ENCODE data around the gene CLSTN2.

The CLSTN2 gene

DNA sequence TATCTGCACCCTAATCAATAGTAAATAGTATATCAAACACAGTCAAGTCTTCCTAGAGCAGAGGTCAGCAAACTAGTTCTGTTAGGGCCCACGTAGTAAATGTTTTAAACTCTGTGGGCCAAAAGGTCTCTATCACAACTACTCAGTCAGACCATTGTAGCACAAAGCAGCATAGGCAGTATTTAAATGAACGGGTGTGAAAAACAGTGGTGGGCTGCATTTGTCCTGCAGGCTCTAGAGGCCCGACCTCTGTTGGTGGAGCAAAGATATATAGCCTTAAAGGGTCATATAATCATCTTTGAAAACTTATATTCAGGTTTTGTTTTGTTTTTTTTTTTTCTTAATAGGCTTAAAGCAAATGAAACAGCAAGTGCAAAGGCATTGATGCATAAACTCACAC lies 416.5 kb downstream of the CLSTN2 start:
- no peak for DNase-seq

DNA sequence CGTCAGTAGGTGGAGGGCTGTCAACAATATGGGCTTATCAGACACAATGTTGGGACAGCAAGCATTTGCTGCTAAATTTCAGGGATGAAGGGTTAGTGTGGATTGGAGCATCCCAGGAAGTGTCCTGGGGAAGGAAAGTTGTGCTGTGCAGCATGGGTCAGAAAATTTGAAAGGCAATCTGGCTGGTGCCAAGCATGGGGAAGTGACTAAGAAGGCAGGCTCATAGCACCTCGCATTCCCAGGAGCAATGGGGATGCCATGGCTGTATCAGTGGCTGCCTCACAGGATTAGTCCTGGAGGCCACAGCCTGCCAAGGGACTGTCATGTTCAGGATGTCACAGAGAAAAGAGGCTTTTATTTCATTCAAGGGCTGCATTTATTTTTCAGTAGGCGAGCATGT lies 420.5 kb downstream of the CLSTN2 start:
- no peak for DNase-seq

GRCh38 chr3:140358686-140359085 lies 423.7 kb downstream of the CLSTN2 start:
- DNase-seq = no peak

- no peak for DNase-seq
These were observed 424.4 kb downstream of the CLSTN2 start for GRCh38 chr3:140359233-140359995.

DNA sequence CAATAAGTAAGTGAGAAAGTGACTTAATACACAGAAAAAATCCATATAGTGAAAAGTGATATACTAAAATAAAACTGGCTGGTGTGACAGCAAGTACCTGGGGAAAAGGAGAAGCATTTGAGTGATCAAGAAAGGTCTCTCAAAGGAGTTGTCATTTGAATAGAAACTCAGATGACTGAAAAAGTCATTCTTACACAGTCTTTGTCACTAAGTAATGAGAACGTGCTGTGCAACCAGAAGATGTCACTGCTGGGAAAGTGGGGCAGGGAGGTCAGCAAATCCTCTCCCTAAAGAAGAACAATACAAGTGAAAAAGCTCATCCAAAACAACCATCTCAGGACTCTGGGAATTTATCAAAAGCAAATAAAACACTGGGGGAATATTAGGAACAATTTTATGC lies 425.3 kb downstream of the CLSTN2 start:
- DNase-seq = no peak

DNA sequence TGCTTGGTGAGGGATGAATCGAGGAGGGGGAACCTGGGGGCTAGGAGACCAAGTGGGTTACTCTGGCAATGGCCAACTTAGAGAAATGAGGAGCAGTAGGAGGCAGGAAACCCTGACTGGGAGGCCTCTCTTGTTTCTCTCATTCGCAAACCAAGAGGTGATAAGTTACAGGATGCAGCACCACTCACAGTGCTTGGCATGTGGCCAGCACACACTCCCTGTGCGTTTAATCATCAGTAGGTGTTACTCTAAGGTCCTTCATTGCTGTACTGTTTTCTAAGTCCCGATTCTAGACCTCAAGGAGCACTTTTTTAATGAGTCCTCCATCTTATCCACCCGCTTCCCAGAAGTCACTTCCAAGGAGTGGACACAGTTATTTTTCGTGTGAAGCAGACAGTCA lies 428.8 kb downstream of the CLSTN2 start:
- no peak for DNase-seq

DNA sequence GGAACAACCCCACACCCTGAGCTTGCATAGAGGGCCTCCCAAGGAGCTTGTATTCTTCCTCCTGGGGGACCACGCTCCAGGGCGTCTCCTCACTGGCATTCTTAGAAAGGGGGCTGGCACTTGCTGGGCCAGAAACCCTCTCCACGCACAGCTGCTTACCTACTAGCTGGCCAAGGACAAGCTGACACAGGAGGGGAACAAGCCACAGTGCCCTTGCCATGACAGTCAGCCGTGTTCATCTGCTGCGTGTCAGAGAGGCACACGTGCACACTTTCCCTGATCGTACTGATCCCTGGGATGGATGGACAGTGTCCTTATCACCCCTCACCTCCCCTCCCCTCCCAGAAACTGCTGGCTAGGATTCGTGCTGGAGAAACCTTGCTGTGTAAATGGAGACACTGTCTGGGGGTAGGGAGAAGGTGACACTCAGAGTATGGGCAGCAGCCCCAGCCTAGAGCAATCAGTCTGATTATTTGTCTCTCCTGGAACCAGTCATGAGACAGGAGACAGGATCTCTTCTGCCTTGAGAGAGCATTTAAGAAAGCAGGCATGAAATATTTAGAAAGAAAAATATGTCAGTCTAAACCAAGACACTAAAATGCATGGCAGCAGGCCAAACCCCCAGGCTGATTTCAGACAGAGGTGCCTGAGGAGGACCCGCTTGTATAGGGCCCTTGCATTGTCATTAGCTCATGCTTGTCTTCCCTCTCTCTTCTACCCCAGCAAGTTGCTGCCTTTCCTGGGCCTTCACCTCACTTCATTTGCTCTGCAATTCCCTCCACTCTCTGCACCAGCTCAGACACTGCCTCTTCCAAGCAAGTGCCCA lies 431.1 kb downstream of the CLSTN2 start:
- DNase-seq = no peak

DNA sequence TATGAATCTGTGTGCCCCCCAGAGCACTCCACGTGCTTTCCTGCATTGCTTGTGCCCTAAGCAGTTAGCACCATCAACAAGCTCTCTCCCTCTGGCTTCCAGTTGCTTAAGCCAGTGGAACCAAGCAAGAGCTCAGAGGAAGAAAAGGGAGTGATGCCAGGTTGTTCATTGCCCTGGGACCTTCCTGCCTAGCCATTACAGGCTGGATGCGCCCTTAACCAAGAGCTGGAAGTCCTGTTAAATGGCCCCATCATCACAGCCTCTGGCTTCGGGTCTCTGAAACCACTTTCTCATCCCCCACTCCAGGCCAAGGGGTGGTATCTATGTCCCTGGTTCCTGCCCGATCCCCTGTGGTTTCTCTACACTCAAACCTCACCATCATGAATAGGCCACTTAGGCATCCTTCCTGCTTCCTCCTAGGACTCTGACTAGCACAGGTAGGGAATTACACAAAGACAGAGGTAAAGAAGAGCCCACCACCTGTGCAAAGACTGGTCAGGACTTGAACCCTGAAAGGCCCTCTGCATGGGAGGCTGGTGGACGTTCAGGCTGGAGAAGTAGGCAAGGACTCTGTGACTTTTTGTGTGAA lies 433.3 kb downstream of the CLSTN2 start:
- DNase-seq = no peak

DNA sequence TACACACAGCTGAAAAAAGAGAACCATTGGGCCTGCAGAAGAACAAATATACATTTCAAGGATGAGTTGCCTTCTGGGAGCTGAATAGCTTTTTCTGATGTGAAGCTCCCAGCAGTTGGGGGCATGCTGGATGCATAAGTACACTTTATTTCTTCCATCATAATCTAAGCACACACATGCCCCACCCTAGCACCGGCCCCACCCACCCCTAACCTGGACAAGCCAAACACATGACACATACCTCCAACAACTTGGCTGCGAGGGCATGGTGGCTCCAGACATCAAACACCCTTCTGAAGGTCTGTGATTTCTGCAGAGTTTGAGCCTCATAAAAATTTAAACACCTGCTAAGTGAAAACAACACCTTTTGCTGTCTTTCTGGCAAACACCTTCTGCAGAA lies 435.7 kb downstream of the CLSTN2 start:
- no peak for DNase-seq

- DNase-seq = no peak
These were observed 438.2 kb downstream of the CLSTN2 start for GRCh38 chr3:140373234-140373633.

DNA sequence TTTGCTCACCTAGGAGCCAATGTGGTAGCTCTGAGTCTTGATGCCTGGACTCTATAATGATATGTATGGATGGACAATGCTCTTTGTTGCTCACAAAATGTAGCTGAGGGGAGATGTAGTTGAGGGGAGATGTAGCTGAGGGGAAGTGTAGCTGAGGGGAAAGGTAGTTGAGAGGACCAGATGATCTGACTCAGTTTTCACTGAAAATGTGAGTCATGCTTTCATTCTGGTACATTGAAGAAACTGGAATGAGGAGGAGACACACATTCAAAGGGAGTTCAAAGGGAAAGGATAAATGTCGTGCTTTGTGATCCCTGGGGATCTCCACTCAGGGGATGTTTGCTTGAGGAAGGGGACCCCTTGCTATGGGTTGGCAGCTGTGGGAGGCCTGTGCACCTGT lies 440.0 kb downstream of the CLSTN2 start:
- no peak for DNase-seq

DNA sequence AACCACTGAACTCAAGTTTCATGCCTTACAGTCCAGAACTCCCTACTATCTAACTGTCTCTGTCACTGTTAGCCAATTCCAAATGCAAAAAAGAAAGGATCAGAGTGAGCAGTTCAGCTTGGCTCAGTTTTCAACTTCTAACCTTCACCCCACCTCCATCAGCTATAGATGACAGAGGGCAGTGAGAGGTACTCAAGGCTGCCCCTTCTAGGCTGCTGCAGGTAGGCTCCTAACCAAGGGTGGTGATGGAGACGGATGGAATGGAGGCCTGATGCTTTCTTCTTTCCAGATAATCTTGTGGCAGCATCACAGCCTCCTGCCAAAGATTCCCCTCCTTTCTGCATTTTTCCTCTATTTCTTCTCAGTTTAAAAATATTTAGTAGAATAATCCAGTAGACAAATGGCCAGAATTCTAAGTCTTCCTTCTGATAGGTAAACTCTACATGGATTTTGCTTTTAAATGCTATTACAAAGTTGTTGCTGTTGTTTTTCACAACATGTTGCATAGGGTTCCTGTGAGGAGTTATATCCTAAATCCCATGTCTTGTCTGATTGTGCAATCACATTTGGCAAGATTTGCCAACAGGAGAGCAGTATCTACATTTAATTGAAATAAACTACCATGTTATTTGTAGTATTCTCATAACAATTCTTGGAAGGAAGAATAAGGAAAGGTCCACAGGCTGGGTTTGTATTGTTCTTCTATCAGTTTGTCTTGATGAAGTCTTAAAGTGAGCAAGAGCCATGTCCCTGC lies 441.3 kb downstream of the CLSTN2 start:
- DNase-seq = no peak

DNA sequence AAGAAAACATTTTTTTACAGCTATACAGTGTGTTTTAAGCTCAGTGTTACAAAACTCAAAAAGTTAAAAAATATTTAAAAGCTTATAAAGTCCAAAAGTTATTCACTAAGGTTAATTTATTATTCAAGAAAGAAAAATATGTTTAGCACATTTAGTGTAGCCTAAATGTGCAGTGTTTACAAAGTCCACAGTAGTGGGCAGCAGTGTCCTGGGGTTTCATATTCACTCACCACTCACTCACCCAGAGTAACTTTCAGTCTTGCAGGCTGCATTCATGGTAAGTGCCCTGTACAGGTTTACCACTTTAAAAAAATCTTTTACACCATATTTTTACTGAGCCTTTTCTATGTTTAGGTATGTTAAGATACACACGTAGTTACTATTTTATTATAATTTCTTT lies 442.7 kb downstream of the CLSTN2 start:
- no peak for DNase-seq

GRCh38 chr3:140378571-140379340 lies 443.8 kb downstream of the CLSTN2 start:
- no peak for DNase-seq

DNA sequence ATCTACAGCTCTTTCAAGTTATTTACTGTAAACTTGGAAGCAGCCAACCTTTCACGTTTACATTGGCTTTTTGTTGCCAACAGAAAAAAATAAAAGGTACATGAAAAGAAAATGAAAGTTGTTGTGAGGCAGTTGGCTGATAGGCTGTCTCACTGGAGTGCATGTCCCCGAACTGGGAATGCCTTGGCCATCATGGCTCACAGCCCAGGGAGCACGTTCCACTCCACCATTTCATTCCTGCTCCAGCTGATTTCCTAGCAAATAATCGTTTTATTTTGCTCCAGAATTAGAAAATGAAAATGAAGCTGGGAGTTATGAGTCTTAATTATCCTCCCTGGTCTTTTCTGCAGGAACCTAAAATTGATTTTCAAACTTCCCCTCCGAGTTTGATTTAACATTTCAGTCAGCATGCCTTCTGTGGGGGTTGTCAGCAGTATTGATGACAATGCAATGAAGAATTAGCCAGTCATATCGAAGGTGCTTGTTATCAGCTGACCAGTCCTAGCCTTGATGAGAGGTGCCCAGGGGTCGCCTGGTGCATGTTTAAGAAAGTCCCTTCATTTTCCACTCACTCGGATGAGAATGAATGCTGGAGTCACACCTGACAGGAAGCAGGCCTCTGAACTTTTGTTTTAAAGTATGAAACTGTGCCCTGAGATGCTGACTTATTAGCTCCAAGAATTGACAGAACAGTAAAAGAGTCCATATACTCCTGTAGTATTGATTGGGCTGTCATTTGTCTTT lies 449.2 kb downstream of the CLSTN2 start:
- no peak for DNase-seq

- no peak for DNase-seq
These were observed 449.9 kb downstream of the CLSTN2 start for GRCh38 chr3:140384876-140385275.

DNA sequence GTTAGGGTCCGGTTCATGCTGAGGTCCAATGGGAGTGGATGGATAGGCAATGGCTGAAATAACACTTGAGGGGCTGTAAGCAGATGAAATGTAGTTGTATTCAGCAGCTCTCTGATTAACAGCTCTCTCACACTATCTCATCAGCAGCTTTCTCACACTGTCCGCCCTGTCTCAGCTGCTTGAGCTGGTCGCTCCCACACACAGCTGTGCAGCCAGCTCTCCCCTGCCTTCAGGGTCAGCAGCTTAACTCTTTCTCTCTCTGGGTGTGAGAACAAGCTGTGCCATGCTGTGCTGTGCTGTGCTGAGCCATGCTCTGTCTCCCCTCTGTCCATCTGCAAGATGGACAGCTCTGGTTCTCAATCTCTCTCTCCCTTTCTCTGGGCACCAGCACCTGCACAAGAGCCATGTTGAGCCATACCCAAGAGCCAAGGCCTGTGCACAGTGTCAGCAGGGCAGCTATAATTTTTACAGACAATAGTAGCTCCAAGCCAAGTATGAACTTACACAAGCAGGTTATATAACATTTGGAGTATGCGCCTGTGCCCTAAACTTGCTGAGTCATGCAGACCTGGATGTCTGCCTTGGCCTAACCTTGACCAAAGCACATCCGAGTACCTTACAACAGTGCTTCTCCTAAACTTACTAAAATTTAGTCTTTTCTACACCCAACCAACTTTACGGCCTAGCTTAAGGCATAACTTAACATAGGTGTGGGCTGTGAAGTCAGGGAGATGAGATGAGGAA lies 451.5 kb downstream of the CLSTN2 start:
- no peak for DNase-seq

GRCh38 chr3:140387244-140387643 lies 452.3 kb downstream of the CLSTN2 start:
- no peak for DNase-seq

GRCh38 chr3:140388202-140388922 lies 453.4 kb downstream of the CLSTN2 start:
- DNase-seq = no peak

- no peak for DNase-seq
These were observed 456.1 kb downstream of the CLSTN2 start for GRCh38 chr3:140391061-140391460.
